Measurements from ENCODE around the gene NEURL3.

DNA sequence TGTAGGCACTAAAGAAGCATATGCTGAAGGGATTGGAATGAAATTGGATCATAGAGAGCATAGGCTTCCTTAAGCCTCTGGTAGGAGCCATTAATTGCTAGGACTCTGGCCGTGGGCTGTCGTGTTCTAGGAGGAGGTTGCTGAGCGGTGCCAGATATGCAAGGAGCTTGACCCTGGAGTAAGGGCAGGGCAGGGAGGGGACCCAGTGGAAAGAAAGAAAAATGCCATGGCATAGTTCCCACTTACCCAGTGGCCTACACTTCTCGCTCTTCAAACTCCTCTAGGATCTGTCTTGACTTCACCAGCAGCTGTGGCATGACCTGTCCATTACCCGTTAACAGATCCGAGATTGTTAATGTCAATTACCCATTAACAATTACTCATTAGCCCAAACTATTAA lies 53.1 kb downstream of the NEURL3 start:
- TF ChIP-seq PATZ1 (CRISPR knock-in tag; IDR thresholded peaks at IDR 0.05; ENCODE audit: borderline replicate concordance) (no peak), ZC3H10 (CRISPR knock-in tag; IDR thresholded peaks at IDR 0.05) (no peak), ZFP30 (CRISPR knock-in tag; IDR thresholded peaks at IDR 0.05) (no peak), CSRNP3 (CRISPR knock-in tag; IDR thresholded peaks at IDR 0.05) (no peak), PPARA (CRISPR knock-in tag; IDR thresholded peaks at IDR 0.05; ENCODE audit: borderline replicate concordance) (no peak), ARNTL (CRISPR knock-in tag; IDR thresholded peaks at IDR 0.05; ENCODE audit: borderline replicate concordance, low read depth) (no peak), RARB (CRISPR knock-in tag; IDR thresholded peaks at IDR 0.05) (no peak), TOX (CRISPR knock-in tag; IDR thresholded peaks at IDR 0.05; ENCODE audit: borderline replicate concordance) (no peak), ZNF565 (CRISPR knock-in tag; conservative IDR thresholded peaks at IDR 0.05; ENCODE audit: low read depth) (no peak), ESRRG (CRISPR knock-in tag; IDR thresholded peaks at IDR 0.05) (no peak), OSR1 (CRISPR knock-in tag; IDR thresholded peaks at IDR 0.05) (no peak), CSDC2 (CRISPR knock-in tag; IDR thresholded peaks at IDR 0.05) (no peak), TCF4 (CRISPR knock-in tag; IDR thresholded peaks at IDR 0.05; ENCODE audit: borderline replicate concordance) (no peak)
- TF ChIP-seq, protein P1, sequence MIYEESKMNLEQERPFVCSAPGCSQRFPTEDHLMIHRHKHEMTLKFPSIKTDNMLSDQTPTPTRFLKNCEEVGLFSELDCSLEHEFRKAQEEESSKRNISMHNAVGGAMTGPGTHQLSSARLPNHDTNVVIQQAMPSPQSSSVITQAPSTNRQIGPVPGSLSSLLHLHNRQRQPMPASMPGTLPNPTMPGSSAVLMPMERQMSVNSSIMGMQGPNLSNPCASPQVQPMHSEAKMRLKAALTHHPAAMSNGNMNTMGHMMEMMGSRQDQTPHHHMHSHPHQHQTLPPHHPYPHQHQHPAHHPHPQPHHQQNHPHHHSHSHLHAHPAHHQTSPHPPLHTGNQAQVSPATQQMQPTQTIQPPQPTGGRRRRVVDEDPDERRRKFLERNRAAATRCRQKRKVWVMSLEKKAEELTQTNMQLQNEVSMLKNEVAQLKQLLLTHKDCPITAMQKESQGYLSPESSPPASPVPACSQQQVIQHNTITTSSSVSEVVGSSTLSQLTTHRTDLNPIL (CRISPR knock-in tag; IDR thresholded peaks at IDR 0.05; ENCODE audit: low read depth), result no peak

Data from SK-N-SH treated with all-trans-retinoic acid at 6 μM for 48 hours (cell line).